ENCODE results near the gene TRIP13. TPM values are rescaled to one million over a fixed set of nuclear protein-coding genes. Genes with fewer than 3 reads are reported as not detected.

The TRIP13 gene
- total and polyA plus RNA-seq, 8 donors = 0.31 to 1.2 (median 0.51) TPM; not detected in 1

DNA sequence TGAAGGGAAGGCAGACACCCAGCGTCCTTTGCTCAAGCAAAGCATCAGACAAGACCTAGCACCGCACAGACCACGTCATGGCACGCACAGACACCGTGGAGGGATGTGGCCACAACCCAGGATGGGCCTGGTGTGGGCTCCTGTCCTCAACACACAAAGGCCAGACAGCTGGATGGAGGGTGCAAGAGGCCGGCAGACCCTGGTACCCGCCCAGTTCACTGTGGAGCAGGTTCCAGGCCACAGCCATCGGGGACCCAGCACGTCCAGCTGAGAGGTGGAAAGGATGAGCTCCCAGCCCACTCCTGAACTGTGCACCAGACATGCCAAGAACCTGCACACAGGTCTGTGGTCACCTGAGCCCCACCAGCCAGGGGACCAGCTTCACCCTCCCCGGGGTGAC is 26.9 kb upstream of the TRIP13 start:
- DNase-seq = peak in 1 of 6 donors; percentile 34
- H3K4me1 ChIP-seq = no peaks in the 10 kb centered on the region
- intact Hi-C loops (cut with DNase I) = no loop called here
- H3K4me3 ChIP-seq = no peak overlapping the region
- no peak overlapping the region for H3K27ac ChIP-seq
- H3K36me3 ChIP-seq = peaks cover 3 to 49% (median 15%) of the 10 kb centered on the region in 3 donors
- FAIRE-seq = no peak
- WGBS, 2 donors = 86 to 94% methylated on average over 10 of the region's 10 CpGs
- no peaks in the 10 kb centered on the region for H3K9me3 ChIP-seq
- no peaks in the 10 kb centered on the region for H3K27me3 ChIP-seq
- no peak for ATAC-seq
- TF ChIP-seq, protein P1, sequence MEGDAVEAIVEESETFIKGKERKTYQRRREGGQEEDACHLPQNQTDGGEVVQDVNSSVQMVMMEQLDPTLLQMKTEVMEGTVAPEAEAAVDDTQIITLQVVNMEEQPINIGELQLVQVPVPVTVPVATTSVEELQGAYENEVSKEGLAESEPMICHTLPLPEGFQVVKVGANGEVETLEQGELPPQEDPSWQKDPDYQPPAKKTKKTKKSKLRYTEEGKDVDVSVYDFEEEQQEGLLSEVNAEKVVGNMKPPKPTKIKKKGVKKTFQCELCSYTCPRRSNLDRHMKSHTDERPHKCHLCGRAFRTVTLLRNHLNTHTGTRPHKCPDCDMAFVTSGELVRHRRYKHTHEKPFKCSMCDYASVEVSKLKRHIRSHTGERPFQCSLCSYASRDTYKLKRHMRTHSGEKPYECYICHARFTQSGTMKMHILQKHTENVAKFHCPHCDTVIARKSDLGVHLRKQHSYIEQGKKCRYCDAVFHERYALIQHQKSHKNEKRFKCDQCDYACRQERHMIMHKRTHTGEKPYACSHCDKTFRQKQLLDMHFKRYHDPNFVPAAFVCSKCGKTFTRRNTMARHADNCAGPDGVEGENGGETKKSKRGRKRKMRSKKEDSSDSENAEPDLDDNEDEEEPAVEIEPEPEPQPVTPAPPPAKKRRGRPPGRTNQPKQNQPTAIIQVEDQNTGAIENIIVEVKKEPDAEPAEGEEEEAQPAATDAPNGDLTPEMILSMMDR (IDR thresholded peaks at IDR 0.05) = no peak

DNA sequence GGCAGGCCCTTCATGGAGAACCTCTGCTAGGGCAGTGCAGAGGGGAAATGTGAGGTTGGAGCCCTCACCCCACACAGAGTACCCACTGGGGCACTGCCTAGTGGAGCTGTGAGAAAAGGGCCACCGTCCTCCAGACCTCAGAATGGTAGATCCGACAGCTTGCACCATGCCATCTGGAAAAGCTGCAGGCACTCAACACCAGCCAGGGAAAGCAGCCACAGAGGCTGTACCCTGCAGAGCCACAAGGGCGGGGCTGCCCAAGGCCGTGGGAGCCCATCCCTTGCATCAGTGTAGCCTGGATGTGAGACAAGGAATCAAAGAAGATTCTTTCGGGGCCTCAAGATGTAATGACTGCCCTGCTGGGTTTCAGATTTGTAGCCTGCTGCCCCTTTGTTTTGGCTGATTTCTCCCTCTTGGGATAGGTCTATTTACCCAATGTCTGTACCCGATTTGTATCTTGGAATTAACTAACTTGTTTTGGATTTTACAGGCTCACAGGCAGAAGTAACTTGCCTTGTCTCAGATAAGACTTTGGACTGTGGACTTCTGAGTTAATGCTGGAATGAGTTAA is 25.3 kb upstream of the TRIP13 start:
- no peak for FAIRE-seq
- WGBS, 2 donors = 91 to 94% methylated on average over 6 of the region's 6 CpGs
- intact Hi-C loops (cut with DNase I) = no loop called here
- Histone ChIP-seq H3K36me3 (peaks cover 3 to 64% (median 23%) of the 10 kb centered on the region in 3 donors), H3K4me1 (no peaks in the 10 kb centered on the region), H3K27ac (no peak overlapping the region), H3K27me3 (no peaks in the 10 kb centered on the region), H3K4me3 (no peak overlapping the region), H3K9me3 (no peaks in the 10 kb centered on the region)
- ATAC-seq = no peak
- peak in 1 of 6 donors; percentile 27 for DNase-seq
- TF ChIP-seq, protein P1 (IDR thresholded peaks at IDR 0.05) = no peak

- intact Hi-C loops (cut with DNase I) = no loop called here
- peaks cover 3 to 67% (median 23%) of the 10 kb centered on the region in 3 donors for H3K36me3 ChIP-seq
- ATAC-seq = no peak
- H3K4me3 ChIP-seq = no peak overlapping the region
- TF ChIP-seq, protein P1 (IDR thresholded peaks at IDR 0.05) = no peak
- no peak for FAIRE-seq
- peak in 1 of 6 donors; percentile 31 for DNase-seq
- H3K9me3 ChIP-seq = no peaks in the 10 kb centered on the region
- WGBS, 2 donors = 95% methylated on average over 16 of the region's 16 CpGs
- H3K4me1 ChIP-seq = no peaks in the 10 kb centered on the region
- H3K27me3 ChIP-seq = no peaks in the 10 kb centered on the region
- no peak overlapping the region for H3K27ac ChIP-seq
Observed at GRCh38 chr5:868428-869135, 24.1 kb upstream of the TRIP13 start.

DNA sequence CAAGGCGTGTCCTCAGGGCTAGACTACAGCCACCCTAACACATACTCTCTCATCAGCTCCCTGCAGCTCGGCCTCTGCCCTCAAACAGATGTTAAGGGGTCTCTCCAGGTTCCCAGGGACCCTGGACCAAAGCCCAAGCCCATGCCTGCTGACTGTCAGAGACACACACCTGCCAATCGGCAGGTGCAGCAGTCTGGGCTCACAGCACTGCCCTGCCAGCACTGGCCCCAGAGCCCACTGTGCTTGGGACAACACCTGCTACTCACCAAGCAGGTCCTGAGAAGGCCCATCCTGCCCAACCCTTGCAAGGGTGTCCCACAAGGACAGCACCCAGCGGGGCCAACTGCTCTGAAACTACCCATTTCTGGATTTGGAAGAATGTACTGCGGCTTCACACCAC is 21.7 kb upstream of the TRIP13 start:
- intact Hi-C loops (cut with DNase I) = no loop called here

More for the DNA sequence above, 21.7 kb upstream of the TRIP13 start:
- TF ChIP-seq, protein P1 (IDR thresholded peaks at IDR 0.05) = no peak
- no peaks in the 10 kb centered on the region for H3K4me1 ChIP-seq
- no peaks in the 10 kb centered on the region for H3K27me3 ChIP-seq
- FAIRE-seq = no peak
- H3K4me3 ChIP-seq = no peak overlapping the region
- ATAC-seq = no peak
- peak in 2 of 6 donors; percentile 35 to 48 for DNase-seq
- H3K36me3 ChIP-seq = peaks cover 3 to 57% (median 23%) of the 10 kb centered on the region in 3 donors
- no peaks in the 10 kb centered on the region for H3K9me3 ChIP-seq
- WGBS, 2 donors = 94 to 95% methylated on average over 5 of the region's 5 CpGs
- H3K27ac ChIP-seq = no peak overlapping the region
